ENCODE measurements around the gene DNAJB6.

DNA sequence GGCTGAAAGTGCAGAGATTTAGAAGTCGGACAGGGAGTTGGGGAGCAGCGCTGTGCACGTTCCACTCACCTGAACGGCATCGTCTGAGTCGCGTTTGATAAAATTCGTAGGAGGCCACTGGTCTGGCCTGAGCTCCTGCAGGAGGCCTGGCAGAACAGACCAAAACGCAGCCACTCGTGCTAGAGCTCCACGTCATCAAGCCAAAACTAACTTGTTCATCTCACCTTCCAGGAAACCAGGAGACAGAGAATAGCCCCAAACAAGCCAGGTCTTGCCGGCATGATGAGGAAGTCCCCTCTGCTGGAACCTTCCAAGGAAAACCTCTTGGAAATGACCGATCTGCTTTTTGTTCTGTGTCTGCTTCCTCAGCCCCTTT lies 43.4 kb upstream of the DNAJB6 start:
- TF ChIP-seq ZNF232 (CRISPR knock-in tag; IDR thresholded peaks at IDR 0.05): no peak
- TF ChIP-seq ZNF138 (CRISPR knock-in tag; conservative IDR thresholded peaks at IDR 0.05): no peak
- TF ChIP-seq CREB1 (CRISPR knock-in tag; IDR thresholded peaks at IDR 0.05): no peak
- no peak for TF ChIP-seq NR3C1 (CRISPR knock-in tag; conservative IDR thresholded peaks at IDR 0.05; ENCODE audit: low read depth)
- TF ChIP-seq, protein P1, sequence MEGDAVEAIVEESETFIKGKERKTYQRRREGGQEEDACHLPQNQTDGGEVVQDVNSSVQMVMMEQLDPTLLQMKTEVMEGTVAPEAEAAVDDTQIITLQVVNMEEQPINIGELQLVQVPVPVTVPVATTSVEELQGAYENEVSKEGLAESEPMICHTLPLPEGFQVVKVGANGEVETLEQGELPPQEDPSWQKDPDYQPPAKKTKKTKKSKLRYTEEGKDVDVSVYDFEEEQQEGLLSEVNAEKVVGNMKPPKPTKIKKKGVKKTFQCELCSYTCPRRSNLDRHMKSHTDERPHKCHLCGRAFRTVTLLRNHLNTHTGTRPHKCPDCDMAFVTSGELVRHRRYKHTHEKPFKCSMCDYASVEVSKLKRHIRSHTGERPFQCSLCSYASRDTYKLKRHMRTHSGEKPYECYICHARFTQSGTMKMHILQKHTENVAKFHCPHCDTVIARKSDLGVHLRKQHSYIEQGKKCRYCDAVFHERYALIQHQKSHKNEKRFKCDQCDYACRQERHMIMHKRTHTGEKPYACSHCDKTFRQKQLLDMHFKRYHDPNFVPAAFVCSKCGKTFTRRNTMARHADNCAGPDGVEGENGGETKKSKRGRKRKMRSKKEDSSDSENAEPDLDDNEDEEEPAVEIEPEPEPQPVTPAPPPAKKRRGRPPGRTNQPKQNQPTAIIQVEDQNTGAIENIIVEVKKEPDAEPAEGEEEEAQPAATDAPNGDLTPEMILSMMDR (IDR thresholded peaks at IDR 0.05): no peak
- no peak for TF ChIP-seq ZNF317 (CRISPR knock-in tag; IDR thresholded peaks at IDR 0.05; ENCODE audit: borderline replicate concordance, low read depth)
- TF ChIP-seq, protein P2, sequence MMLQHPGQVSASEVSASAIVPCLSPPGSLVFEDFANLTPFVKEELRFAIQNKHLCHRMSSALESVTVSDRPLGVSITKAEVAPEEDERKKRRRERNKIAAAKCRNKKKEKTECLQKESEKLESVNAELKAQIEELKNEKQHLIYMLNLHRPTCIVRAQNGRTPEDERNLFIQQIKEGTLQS (CRISPR knock-in tag; conservative IDR thresholded peaks at IDR 0.05): no peak
- TF ChIP-seq, protein P3, sequence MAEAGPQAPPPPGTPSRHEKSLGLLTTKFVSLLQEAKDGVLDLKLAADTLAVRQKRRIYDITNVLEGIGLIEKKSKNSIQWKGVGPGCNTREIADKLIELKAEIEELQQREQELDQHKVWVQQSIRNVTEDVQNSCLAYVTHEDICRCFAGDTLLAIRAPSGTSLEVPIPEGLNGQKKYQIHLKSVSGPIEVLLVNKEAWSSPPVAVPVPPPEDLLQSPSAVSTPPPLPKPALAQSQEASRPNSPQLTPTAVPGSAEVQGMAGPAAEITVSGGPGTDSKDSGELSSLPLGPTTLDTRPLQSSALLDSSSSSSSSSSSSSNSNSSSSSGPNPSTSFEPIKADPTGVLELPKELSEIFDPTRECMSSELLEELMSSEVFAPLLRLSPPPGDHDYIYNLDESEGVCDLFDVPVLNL (CRISPR knock-in tag; IDR thresholded peaks at IDR 0.05; ENCODE audit: borderline replicate concordance, low read depth): no peak
- no peak for TF ChIP-seq OVOL2 (CRISPR knock-in tag; IDR thresholded peaks at IDR 0.05; ENCODE audit: borderline replicate concordance)
- TF ChIP-seq, protein P4, sequence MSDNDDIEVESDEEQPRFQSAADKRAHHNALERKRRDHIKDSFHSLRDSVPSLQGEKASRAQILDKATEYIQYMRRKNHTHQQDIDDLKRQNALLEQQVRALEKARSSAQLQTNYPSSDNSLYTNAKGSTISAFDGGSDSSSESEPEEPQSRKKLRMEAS (CRISPR knock-in tag; IDR thresholded peaks at IDR 0.05): no peak
- no peak for TF ChIP-seq SP1 (CRISPR knock-in tag; conservative IDR thresholded peaks at IDR 0.05)
- no peak for TF ChIP-seq FOXJ3 (CRISPR knock-in tag; IDR thresholded peaks at IDR 0.05; ENCODE audit: borderline replicate concordance)
- TF ChIP-seq, protein P5, sequence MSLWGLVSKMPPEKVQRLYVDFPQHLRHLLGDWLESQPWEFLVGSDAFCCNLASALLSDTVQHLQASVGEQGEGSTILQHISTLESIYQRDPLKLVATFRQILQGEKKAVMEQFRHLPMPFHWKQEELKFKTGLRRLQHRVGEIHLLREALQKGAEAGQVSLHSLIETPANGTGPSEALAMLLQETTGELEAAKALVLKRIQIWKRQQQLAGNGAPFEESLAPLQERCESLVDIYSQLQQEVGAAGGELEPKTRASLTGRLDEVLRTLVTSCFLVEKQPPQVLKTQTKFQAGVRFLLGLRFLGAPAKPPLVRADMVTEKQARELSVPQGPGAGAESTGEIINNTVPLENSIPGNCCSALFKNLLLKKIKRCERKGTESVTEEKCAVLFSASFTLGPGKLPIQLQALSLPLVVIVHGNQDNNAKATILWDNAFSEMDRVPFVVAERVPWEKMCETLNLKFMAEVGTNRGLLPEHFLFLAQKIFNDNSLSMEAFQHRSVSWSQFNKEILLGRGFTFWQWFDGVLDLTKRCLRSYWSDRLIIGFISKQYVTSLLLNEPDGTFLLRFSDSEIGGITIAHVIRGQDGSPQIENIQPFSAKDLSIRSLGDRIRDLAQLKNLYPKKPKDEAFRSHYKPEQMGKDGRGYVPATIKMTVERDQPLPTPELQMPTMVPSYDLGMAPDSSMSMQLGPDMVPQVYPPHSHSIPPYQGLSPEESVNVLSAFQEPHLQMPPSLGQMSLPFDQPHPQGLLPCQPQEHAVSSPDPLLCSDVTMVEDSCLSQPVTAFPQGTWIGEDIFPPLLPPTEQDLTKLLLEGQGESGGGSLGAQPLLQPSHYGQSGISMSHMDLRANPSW (CRISPR knock-in tag; conservative IDR thresholded peaks at IDR 0.05; ENCODE audit: low read depth): no peak

Measured in WTC11 (cell line).